Measurements from ENCODE around the gene GGNBP2. TPM values are rescaled to one million over a fixed set of nuclear protein-coding genes. Genes with fewer than 3 reads are reported as not detected.

GGNBP2 gene
- 103 and 118 TPM in 2 replicates for total RNA-seq

- peak within 1 kb of the TSS; percentile 99 for H3K4me3 Mint-ChIP-seq
- H3K9me3 Mint-ChIP-seq, result no peaks in the 10 kb centered on the region
- intact Hi-C loops (cut with micrococcal nuclease), result loop anchor here (1.0 to 10.0 kb wide), 9 partner anchors 9 to 960 kb away; partner anchors contain the start of genes AATF, AP2B1, DHRS11 and MRM1
- peak within 1 kb of the TSS; percentile 97 for H3K27ac Mint-ChIP-seq
- H3K27me3 Mint-ChIP-seq, result no peaks in the 10 kb centered on the region
- ATAC-seq (ENCODE audit: low read depth), result peak; percentile 70
- ChIA-PET POLR2A (interaction anchor here (0.5 to 4.3 kb wide), 22 partner anchors 9 to 1300 kb away, joined by 3 to 153 read pairs (median 4); partner anchors contain the start of genes MRM1, MYO19, PIGW and TAF15), CTCF (interaction anchor here (0.7 to 2.4 kb wide), 2 partner anchors 10 to 59 kb away, joined by 6 to 12 read pairs; partner anchors contain the start of genes MYO19 and PIGW)
- peak; percentile 88 for DNase-seq
- H3K36me3 Mint-ChIP-seq (ENCODE audit: low read depth), result peaks cover 41% of the 10 kb centered on the region
- no peak for TF ChIP-seq CTCF (IDR thresholded peaks at IDR 0.05)
- H3K4me1 Mint-ChIP-seq, result peaks cover 46% of the 10 kb centered on the region
These were observed at the start of gene GGNBP2 for GRCh38 chr17:36544307-36545076. Gene GGNBP2, plus strand, starts transcription at chr17:36544919. Its CDS starts 806 bp downstream, at chr17:36545725.

- Mint-ChIP-seq H3K4me1 (peaks cover 10% of the 10 kb centered on the region), H3K9me3 (no peaks in the 10 kb centered on the region), H3K27ac (no peak overlapping the region), H3K36me3 (ENCODE audit: low read depth) (peaks cover 81% of the 10 kb centered on the region), H3K27me3 (no peaks in the 10 kb centered on the region), H3K4me3 (no peak overlapping the region)
- ATAC-seq (ENCODE audit: low read depth) (no peak), DNase-seq (no peak)
- TF ChIP-seq CTCF (IDR thresholded peaks at IDR 0.05), result no peak
- intact Hi-C loops (cut with micrococcal nuclease), result no loop called here
- ChIA-PET POLR2A (no interaction called here), CTCF (no interaction called here)
These were observed 49.6 kb upstream of the GGNBP2 start for GRCh38 chr17:36495076-36495578.

GRCh38 chr17:36496018-36496789 is 48.5 kb upstream of the GGNBP2 start:
- ATAC-seq (ENCODE audit: low read depth) (no peak), DNase-seq (no peak)
- ChIA-PET POLR2A (no interaction called here), CTCF (no interaction called here)
- no peaks in the 10 kb centered on the region for H3K27me3 Mint-ChIP-seq
- no peak overlapping the region for H3K4me3 Mint-ChIP-seq
- no peak overlapping the region for H3K27ac Mint-ChIP-seq
- no peak for TF ChIP-seq CTCF (IDR thresholded peaks at IDR 0.05)
- H3K4me1 Mint-ChIP-seq, result peaks cover 6% of the 10 kb centered on the region
- peaks cover 75% of the 10 kb centered on the region for H3K36me3 Mint-ChIP-seq (ENCODE audit: low read depth)
- intact Hi-C loops (cut with micrococcal nuclease), result no loop called here
- no peaks in the 10 kb centered on the region for H3K9me3 Mint-ChIP-seq

GRCh38 chr17:36498155-36498554 is 46.6 kb upstream of the GGNBP2 start:
- Mint-ChIP-seq H3K4me1 (no peaks in the 10 kb centered on the region), H3K27ac (no peak overlapping the region), H3K27me3 (no peaks in the 10 kb centered on the region), H3K9me3 (no peaks in the 10 kb centered on the region), H3K4me3 (no peak overlapping the region), H3K36me3 (ENCODE audit: low read depth) (peaks cover 64% of the 10 kb centered on the region)
- DNase-seq (no peak), ATAC-seq (ENCODE audit: low read depth) (no peak)
- POLR2A ChIA-PET, result no interaction called here
- intact Hi-C loops (cut with micrococcal nuclease), result no loop called here
- CTCF ChIA-PET, result no interaction called here
- TF ChIP-seq CTCF (IDR thresholded peaks at IDR 0.05), result no peak

Measured in activated B cell treated with CpG ODN at 0.5 μM for 24 hours (primary cell).